Stomach (tissue), 9 donors: ENCODE measurements around the gene TENM4. TPM values are rescaled to one million over a fixed set of nuclear protein-coding genes. Genes with fewer than 3 reads are reported as not detected.

ENCODE experiments used
- DNase-seq, 2 donors: peaks; one replicate each; pipeline versions ENCODE4 v3.0.0 to v3.0.0-alpha.2; 2013 to 2019
- H3K27ac ChIP-seq, 5 donors: fragments of 200-600 bp in 4 of 5; sonication (generic) in 4 of 5; one replicate each; pipeline ENCODE4 v1.5.1; 2013 to 2019; ENCODE audit warnings: mild to moderate bottlenecking in 1 of 5, moderate library complexity in 1 of 5
- H3K27me3 ChIP-seq, 3 donors: fragments of 200-600 bp; sonication (generic); one replicate each; pipeline ENCODE4 v1.5.1; 2017 to 2019; ENCODE audit warnings: mixed run types in 1 of 3
- H3K36me3 ChIP-seq, 4 donors: fragments of 200-600 bp; sonication (generic); 1 replicate in 3 of 4; 2 replicates in 1 of 4; pipeline ENCODE4 v1.5.1; 2016 to 2019
- H3K4me1 ChIP-seq, 4 donors: fragments of 200-600 bp; sonication (generic); one replicate each; pipeline ENCODE4 v1.5.1; 2016 to 2019
- H3K4me3 ChIP-seq, 4 donors: fragments of 200-600 bp; sonication (generic) in 3 of 4; one replicate each; pipeline ENCODE4 v1.5.1; 2016 to 2019; ENCODE audit warnings: mild to moderate bottlenecking in 1 of 4
- H3K9me3 ChIP-seq, 4 donors: fragments of 200-600 bp; sonication (generic); one replicate each; pipeline ENCODE4 v1.5.1; 2016 to 2019
- CTCF ChIP-seq, 7 experiments: fragments of 450-650 bp in 4 of 7; fragments of 200-600 bp in 3 of 7; sonication (generic) in 3 of 7; IDR thresholded peaks; one replicate each; pipeline ENCODE4 v1.5.1; 2016 to 2019; ENCODE audit warnings: antibody characterized with exemption in 7 of 7, control low read depth in 2 of 7, mild to moderate bottlenecking in 1 of 7
- EP300 ChIP-seq: sonication (generic); formaldehyde crosslinking; IDR thresholded peaks from one replicate; pipeline ENCODE4 v1.6.1; 2017; ENCODE audit warnings: antibody characterized with exemption
- POLR2A ChIP-seq, 4 donors: fragments of 450-650 bp; IDR thresholded peaks; one replicate each; pipeline ENCODE4 v1.6.1; 2016; ENCODE audit warnings: antibody characterized with exemption in 4 of 4, control low read depth in 2 of 4, mild to moderate bottlenecking in 1 of 4, moderate library complexity in 1 of 4
- POLR2AphosphoS5 ChIP-seq, 3 donors: sonication (generic); formaldehyde crosslinking; IDR thresholded peaks; one replicate each; pipeline ENCODE4 v1.6.1; 2016; ENCODE audit warnings: antibody characterized with exemption in 3 of 3
- WGBS, 5 donors: extraction: QIAGEN DNeasy Blood & Tissue Kit in 3 of 5; methylation state at CpG; one replicate each; pipeline versions ENCODE4 v1.1.5 to v1.1.7; 2013 to 2018; 5-methylcytosine and 5-hydroxymethylcytosine counted together
- intact Hi-C: fragments of 100-400 bp; cut with DNase I; formaldehyde crosslinking; loops from one replicate; pipeline ENCODE4 v1.15.1; 2023; ENCODE audit warnings: low total_unique reads
- polyA plus RNA-seq, 3 donors: library from polyadenylated mRNA; stranded (reverse); fragments of 200-250 nt; gene quantifications; one replicate each; pipeline ENCODE4 v1.2.3, GENCODE V29; 2013
- total RNA-seq, 5 donors: library from RNA; depleted of rRNA; stranded (reverse); fragments of >200 nt; gene quantifications; one replicate each; pipeline versions ENCODE4 v1.1.0 to v1.2.3, GENCODE V29; 2014 to 2016
- donor health status: healthy with polysubstance abuse.
- donor health status: Bipolar disorder and iron deficiency.
- donor health status: healthy.

TENM4 gene
- total and polyA plus RNA-seq, 8 donors = 0.06 to 13.2 (median 0.87) TPM; not detected in 1

- 77 to 88% (median 85%) methylated on average over 1 of the region's 1 CpG for WGBS, 5 donors
- DNase-seq = no peak
- intact Hi-C loops = no loop called here
- Histone ChIP-seq H3K4me1 (no peaks in the 10 kb centered on the region), H3K36me3 (no peaks in the 10 kb centered on the region), H3K27ac (no peak overlapping the region), H3K4me3 (no peak overlapping the region), H3K27me3 (peaks cover 0 to 23% (median 0%) of the 10 kb centered on the region in 3 donors), H3K9me3 (no peaks in the 10 kb centered on the region)
- no peak for TF ChIP-seq POLR2AphosphoS5 (IDR thresholded peaks at IDR 0.05)
- TF ChIP-seq CTCF (IDR thresholded peaks at IDR 0.05) = no peak
- no peak for TF ChIP-seq POLR2A (IDR thresholded peaks at IDR 0.05)
These were observed 412.6 kb downstream of the TENM4 start for GRCh38 chr11:79028225-79028624.

DNA sequence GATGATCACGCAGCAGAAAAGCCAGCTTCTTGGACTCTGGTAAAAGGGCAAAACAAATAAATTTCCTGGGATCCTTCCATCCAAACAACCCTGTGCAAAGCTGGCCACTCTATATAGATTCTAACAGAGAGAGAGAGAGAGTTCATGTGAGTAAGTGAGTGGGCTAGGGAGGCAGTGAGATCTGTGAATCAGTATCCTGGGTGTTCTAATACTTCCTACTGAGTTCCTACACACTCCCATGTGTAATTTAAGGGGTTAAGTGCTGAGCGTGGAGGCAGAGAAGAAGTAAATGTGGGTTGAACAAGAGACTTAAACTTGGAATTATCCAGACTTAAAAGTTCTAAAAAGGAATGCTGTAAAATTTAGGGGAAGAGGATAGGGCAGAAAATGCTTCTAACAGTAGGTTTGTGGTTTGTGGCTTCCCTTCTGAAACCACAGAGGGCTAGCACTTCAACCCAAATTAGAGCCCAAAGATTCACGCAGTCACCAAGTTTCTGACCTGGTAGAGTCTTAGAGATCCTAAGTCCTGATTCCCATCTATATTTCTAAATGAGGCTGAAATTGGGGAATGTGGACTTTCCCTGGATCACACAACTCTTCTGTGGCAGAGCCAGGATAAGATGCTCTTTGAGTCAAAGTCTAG, 413.9 kb downstream of the TENM4 start:
- no peaks in the 10 kb centered on the region for H3K36me3 ChIP-seq
- peaks cover 0 to 23% (median 0%) of the 10 kb centered on the region in 3 donors for H3K27me3 ChIP-seq
- H3K4me3 ChIP-seq = no peak overlapping the region
- TF ChIP-seq CTCF (IDR thresholded peaks at IDR 0.05) (no peak), POLR2A (IDR thresholded peaks at IDR 0.05) (no peak), EP300 (no peak), POLR2AphosphoS5 (IDR thresholded peaks at IDR 0.05) (no peak)
- WGBS, 5 donors = 60 to 69% (median 66%) methylated on average over 3 of the region's 3 CpGs
- DNase-seq = no peak
- no peaks in the 10 kb centered on the region for H3K9me3 ChIP-seq
- intact Hi-C loops = no loop called here
- H3K27ac ChIP-seq = no peak overlapping the region
- H3K4me1 ChIP-seq = no peaks in the 10 kb centered on the region

DNA sequence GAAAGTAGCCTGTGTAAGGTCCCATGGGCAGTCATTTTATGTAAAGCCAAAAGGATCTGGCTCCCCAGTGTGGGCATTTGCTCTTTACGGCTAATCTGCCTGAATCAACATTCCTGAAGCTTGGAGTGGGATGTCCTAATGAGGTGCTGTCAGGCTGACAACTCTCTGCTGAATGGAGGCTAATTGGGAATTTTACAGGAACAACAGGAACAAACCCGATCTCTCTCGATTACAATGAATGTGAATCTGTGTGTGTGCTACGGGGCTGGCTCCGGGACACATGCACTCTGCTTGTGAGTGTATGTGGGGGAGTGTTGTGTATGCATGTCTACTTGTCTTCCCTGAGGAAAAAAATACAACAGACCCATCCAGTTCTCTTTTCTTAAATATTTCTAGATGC, 415.2 kb downstream of the TENM4 start:
- peaks cover 0 to 12% (median 0%) of the 10 kb centered on the region in 3 donors for H3K27me3 ChIP-seq
- 60 to 86% (median 66%) methylated on average over 5 of the region's 5 CpGs for WGBS, 5 donors
- no peak overlapping the region for H3K4me3 ChIP-seq
- no peak overlapping the region for H3K27ac ChIP-seq
- DNase-seq = no peak
- no peaks in the 10 kb centered on the region for H3K36me3 ChIP-seq
- intact Hi-C loops = no loop called here
- no peaks in the 10 kb centered on the region for H3K9me3 ChIP-seq
- TF ChIP-seq POLR2A (IDR thresholded peaks at IDR 0.05) (no peak), CTCF (IDR thresholded peaks at IDR 0.05) (no peak), POLR2AphosphoS5 (IDR thresholded peaks at IDR 0.05) (no peak), EP300 (no peak)
- no peaks in the 10 kb centered on the region for H3K4me1 ChIP-seq

DNA sequence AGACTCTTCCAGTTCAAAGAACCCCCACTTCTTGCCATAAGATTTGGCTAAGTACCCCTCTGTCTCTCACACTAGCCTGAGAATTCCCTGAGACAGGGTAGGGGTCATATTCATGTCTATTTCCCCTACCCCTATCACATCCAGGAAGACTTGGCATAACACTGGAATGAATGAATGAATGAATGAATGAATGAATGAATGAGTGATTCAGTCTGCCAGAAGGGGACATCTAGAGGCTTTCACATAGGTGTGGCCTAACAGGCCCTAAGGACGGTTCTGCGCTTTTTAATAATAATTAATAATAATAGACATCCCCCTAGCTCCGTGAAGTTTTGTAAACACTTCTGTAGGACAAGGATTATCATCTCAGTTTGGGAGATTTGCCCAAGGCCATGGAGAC, 415.7 kb downstream of the TENM4 start:
- Histone ChIP-seq H3K27ac (no peak overlapping the region), H3K9me3 (no peaks in the 10 kb centered on the region), H3K36me3 (no peaks in the 10 kb centered on the region), H3K4me1 (no peaks in the 10 kb centered on the region), H3K27me3 (peaks cover 0 to 6% (median 0%) of the 10 kb centered on the region in 3 donors), H3K4me3 (no peak overlapping the region)
- no peak for DNase-seq
- intact Hi-C loops = no loop called here
- TF ChIP-seq POLR2AphosphoS5 (IDR thresholded peaks at IDR 0.05) (no peak), POLR2A (IDR thresholded peaks at IDR 0.05) (no peak), CTCF (IDR thresholded peaks at IDR 0.05) (no peak), EP300 (no peak)
- 81 to 88% (median 85%) methylated on average over 3 of the region's 3 CpGs for WGBS, 5 donors
